Gastroesophageal sphincter (tissue), 4 donors: Measurements from ENCODE around the gene BAZ1A. TPM values are rescaled to one million over a fixed set of nuclear protein-coding genes. Genes with fewer than 3 reads are reported as not detected.
"Not testable (repeated sequence)": the region's sequence is repeated elsewhere in the genome, so short reads cannot be mapped to it uniquely, and the experiment has no call there.

Experiments
- ATAC-seq: fragments of 150-250 bp; one replicate; pipeline ENCODE4 v1.9.1; 2016; ENCODE audit warnings: mild to moderate bottlenecking, moderate library complexity
- H3K27ac ChIP-seq, 4 donors: fragments of 200-600 bp; sonication (generic) in 3 of 4; 1 replicate in 3 of 4; 2 replicates in 1 of 4; pipeline ENCODE4 v1.5.1; 2016 to 2019
- H3K27me3 ChIP-seq: fragments of 200-600 bp; sonication (generic); one replicate; pipeline ENCODE4 v1.5.1; 2019
- H3K36me3 ChIP-seq, 2 donors: fragments of 200-600 bp; sonication (generic); one replicate each; pipeline ENCODE4 v1.5.1; 2019; ENCODE audit warnings: control low read depth in 1 of 2
- H3K4me1 ChIP-seq, 3 donors: fragments of 200-600 bp; sonication (generic); 1 replicate in 2 of 3; 2 replicates in 1 of 3; pipeline ENCODE4 v1.5.1; 2016 to 2019; ENCODE audit warnings: control low read depth in 2 of 3
- H3K4me3 ChIP-seq, 2 donors: fragments of 200-600 bp; sonication (generic); one replicate each; pipeline ENCODE4 v1.5.1; 2019; ENCODE audit warnings: mild to moderate bottlenecking in 1 of 2, moderate library complexity in 1 of 2
- H3K9me3 ChIP-seq, 3 donors: fragments of 200-600 bp; sonication (generic); one replicate each; pipeline ENCODE4 v1.5.1; 2017 to 2019; ENCODE audit warnings: control low read depth in 2 of 3
- EP300 ChIP-seq: sonication (generic); formaldehyde crosslinking; IDR thresholded peaks from one replicate; pipeline ENCODE4 v1.6.1; 2017; ENCODE audit warnings: antibody characterized with exemption, mild to moderate bottlenecking
- POLR2A ChIP-seq, 2 donors: fragments of 450-650 bp; IDR thresholded peaks; one replicate each; pipeline ENCODE4 v1.6.1; 2017; ENCODE audit warnings: antibody characterized with exemption in 2 of 2, mild to moderate bottlenecking in 2 of 2, moderate library complexity in 1 of 2
- POLR2AphosphoS5 ChIP-seq: sonication (generic); formaldehyde crosslinking; IDR thresholded peaks from one replicate; pipeline ENCODE4 v1.6.1; 2017; ENCODE audit warnings: antibody characterized with exemption
- WGBS, 2 donors: methylation state at CpG; one replicate each; pipeline ENCODE4 v1.1.5; 2018; ENCODE audit warnings: low coverage in 1 of 2; 5-methylcytosine and 5-hydroxymethylcytosine counted together
- total RNA-seq, 4 donors: library from RNA; depleted of rRNA; stranded (reverse); fragments of >200 nt; gene quantifications; one replicate each; pipeline ENCODE4 v1.1.0, GENCODE V29; 2016
- TF ChIP-seq, protein P1 (sequence below), 4 experiments: fragments of 200-600 bp in 2 of 4; fragments of 450-650 bp in 2 of 4; sonication (generic) in 1 of 4; IDR thresholded peaks; one replicate each; pipeline ENCODE4 v1.5.1; 2017 to 2019; ENCODE audit warnings: antibody characterized with exemption in 4 of 4, mild to moderate bottlenecking in 2 of 4, moderate library complexity in 2 of 4

BAZ1A gene
- total RNA-seq, 4 donors from 2014 or later = 17.0 to 36.9 (median 21.6) TPM

DNA sequence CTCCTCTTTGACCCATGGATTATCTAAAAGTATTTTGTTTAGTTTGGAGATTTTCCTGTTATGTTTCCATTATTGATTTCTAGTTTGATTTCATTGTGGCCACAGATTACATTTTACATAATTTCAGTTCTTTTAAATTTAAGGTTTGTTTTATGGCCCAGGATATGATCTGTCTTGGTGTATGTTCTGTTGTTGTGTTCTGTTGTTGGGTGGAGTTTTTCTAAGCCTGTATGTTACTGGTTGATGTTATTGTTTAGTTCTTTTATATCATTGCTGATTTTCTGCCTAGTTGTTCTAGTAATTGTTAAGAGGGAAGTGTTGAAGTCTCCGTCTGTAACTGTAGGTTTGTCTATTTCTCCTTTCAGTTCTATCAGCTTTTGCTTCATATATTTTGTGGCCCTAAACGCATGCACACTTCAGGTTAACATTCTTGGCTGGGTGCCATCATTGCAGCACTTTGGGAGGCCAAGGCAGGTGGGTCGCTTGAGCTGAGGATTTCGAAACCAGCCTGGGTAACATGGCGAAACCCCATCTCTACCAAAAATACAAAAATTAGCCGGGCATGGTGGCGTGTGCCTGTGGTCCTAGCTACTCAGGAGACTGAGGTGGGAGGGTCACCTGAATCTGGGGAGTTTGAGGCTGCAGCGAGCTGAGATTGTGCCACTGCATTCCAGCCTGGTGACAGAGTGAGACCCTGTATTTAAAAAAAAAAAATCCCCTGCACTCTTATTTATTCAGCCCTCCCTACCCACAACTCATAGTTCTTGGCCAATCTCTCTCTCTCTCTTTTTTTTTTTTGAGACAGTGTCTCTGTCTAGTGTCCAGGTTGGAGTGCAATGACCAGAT lies 132.7 kb downstream of the BAZ1A start:
- TF ChIP-seq, protein P1, sequence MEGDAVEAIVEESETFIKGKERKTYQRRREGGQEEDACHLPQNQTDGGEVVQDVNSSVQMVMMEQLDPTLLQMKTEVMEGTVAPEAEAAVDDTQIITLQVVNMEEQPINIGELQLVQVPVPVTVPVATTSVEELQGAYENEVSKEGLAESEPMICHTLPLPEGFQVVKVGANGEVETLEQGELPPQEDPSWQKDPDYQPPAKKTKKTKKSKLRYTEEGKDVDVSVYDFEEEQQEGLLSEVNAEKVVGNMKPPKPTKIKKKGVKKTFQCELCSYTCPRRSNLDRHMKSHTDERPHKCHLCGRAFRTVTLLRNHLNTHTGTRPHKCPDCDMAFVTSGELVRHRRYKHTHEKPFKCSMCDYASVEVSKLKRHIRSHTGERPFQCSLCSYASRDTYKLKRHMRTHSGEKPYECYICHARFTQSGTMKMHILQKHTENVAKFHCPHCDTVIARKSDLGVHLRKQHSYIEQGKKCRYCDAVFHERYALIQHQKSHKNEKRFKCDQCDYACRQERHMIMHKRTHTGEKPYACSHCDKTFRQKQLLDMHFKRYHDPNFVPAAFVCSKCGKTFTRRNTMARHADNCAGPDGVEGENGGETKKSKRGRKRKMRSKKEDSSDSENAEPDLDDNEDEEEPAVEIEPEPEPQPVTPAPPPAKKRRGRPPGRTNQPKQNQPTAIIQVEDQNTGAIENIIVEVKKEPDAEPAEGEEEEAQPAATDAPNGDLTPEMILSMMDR (IDR thresholded peaks at IDR 0.05) = no peak
- no peak for TF ChIP-seq EP300
- 67 to 88% methylated on average over 2 to 8 of the region's 8 CpGs for WGBS, 2 donors

GRCh38 chr14:34741840-34742239 lies 133.3 kb downstream of the BAZ1A start:
- H3K36me3 ChIP-seq = no peaks in the 10 kb centered on the region
- no peak for TF ChIP-seq EP300
- no peak for TF ChIP-seq POLR2AphosphoS5
- TF ChIP-seq POLR2A (IDR thresholded peaks at IDR 0.05) = no peak
- TF ChIP-seq, protein P1 (IDR thresholded peaks at IDR 0.05) = no peak
- no peak overlapping the region for H3K4me3 ChIP-seq
- H3K4me1 ChIP-seq = no peaks in the 10 kb centered on the region
- peaks cover 0 to 6% (median 0%) of the 10 kb centered on the region in 3 donors for H3K9me3 ChIP-seq
- no peak overlapping the region for H3K27ac ChIP-seq
- 57 to 90% methylated on average over 1 of the region's 1 CpG for WGBS, 2 donors
- no peaks in the 10 kb centered on the region for H3K27me3 ChIP-seq
- ATAC-seq = no peak

More for the DNA sequence above, 132.7 kb downstream of the BAZ1A start:
- Histone ChIP-seq H3K27me3 (no peaks in the 10 kb centered on the region), H3K36me3 (no peaks in the 10 kb centered on the region), H3K9me3 (peaks cover 0 to 6% (median 0%) of the 10 kb centered on the region in 3 donors), H3K4me1 (no peaks in the 10 kb centered on the region), H3K4me3 (no peak overlapping the region), H3K27ac (no peak overlapping the region)
- ATAC-seq = no peak

DNA sequence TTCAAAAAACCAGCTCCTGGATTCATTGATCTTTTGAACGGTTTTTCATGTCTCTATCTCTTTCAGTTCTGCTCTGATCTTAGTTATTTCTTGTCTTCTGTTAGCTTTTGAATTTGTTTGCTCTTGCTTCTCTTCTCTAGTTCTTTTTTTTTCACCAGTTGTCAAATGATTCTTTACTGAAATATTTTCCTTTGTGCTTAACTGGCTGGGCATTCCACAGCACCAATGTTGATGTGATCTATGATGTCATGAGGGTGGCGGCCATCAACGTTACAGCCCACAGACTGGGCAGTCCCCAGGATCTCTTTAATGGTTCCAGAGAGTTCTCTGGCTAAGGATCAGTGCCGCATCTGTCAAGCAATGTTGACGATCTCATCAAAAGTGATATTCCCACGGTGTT lies 135.0 kb downstream of the BAZ1A start:
- WGBS, 2 donors = 77 to 87% methylated on average over 4 to 6 of the region's 6 CpGs
- H3K27ac ChIP-seq, H3K4me3 ChIP-seq, ATAC-seq, H3K36me3 ChIP-seq, H3K4me1 ChIP-seq, H3K9me3 ChIP-seq, H3K27me3 ChIP-seq: not testable (repeated sequence)

- H3K27me3 ChIP-seq, H3K36me3 ChIP-seq, ATAC-seq, H3K27ac ChIP-seq, H3K9me3 ChIP-seq, H3K4me1 ChIP-seq, H3K4me3 ChIP-seq: not testable (repeated sequence)
- WGBS, 2 donors = 62 to 90% methylated on average over 3 of the region's 4 CpGs
Measured at GRCh38 chr14:34737079-34737478, 138.1 kb downstream of the BAZ1A start.

DNA sequence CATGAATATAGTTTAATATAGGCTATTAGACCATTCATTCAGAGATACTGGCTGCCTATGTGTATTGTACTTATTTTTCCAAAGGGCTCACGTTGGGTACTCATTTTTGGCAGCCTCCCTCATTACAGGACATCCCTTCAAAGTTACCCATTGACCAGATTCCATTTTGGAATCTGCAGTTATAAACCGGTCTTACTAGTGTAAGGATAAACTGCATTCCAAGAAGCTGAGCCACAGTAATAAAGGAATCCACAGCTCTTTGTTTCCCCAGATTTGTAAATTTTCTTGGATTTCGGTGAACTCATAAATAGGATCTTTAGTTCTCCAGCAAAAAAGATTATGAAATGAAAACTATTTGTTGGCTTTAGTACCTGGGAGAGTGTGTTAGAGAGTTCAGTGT lies 141.9 kb downstream of the BAZ1A start:
- ATAC-seq = no peak
- Histone ChIP-seq H3K4me1 (no peaks in the 10 kb centered on the region), H3K4me3 (no peak overlapping the region), H3K27me3 (no peaks in the 10 kb centered on the region), H3K36me3 (no peaks in the 10 kb centered on the region), H3K9me3 (no peaks in the 10 kb centered on the region), H3K27ac (no peak overlapping the region)
- WGBS, 2 donors = 62 to 76% methylated on average over 2 to 3 of the region's 3 CpGs
- no peak for TF ChIP-seq POLR2AphosphoS5
- no peak for TF ChIP-seq POLR2A (IDR thresholded peaks at IDR 0.05)
- no peak for TF ChIP-seq EP300
- TF ChIP-seq, protein P1 (IDR thresholded peaks at IDR 0.05) = no peak

- no peaks in the 10 kb centered on the region for H3K27me3 ChIP-seq
- no peaks in the 10 kb centered on the region for H3K9me3 ChIP-seq
- no peaks in the 10 kb centered on the region for H3K4me1 ChIP-seq
- H3K4me3 ChIP-seq = no peak overlapping the region
- H3K27ac ChIP-seq = no peak overlapping the region
- H3K36me3 ChIP-seq = no peaks in the 10 kb centered on the region
- TF ChIP-seq EP300 = no peak
- TF ChIP-seq, protein P1 (IDR thresholded peaks at IDR 0.05) = no peak
- no peak for TF ChIP-seq POLR2AphosphoS5
- TF ChIP-seq POLR2A (IDR thresholded peaks at IDR 0.05) = no peak
- WGBS, 2 donors = 60 to 64% methylated on average over 4 of the region's 4 CpGs
- ATAC-seq = no peak
Measured at GRCh38 chr14:34732802-34733201, 142.4 kb downstream of the BAZ1A start.
